ENCODE data around the gene GCM1.

Gene GCM1

GRCh38 chr6:53104916-53105315 is 43.7 kb downstream of the GCM1 start:
- DNase-seq (ENCODE audit: low read depth in 2 of 2) = no peak

- DNase-seq (ENCODE audit: low read depth in 2 of 2) = no peak
These were observed 44.5 kb downstream of the GCM1 start for GRCh38 chr6:53103993-53104675.

- DNase-seq (ENCODE audit: low read depth in 2 of 2) = no peak
These were observed 47.6 kb downstream of the GCM1 start for GRCh38 chr6:53101006-53101405.

GRCh38 chr6:53100561-53100960 is 48.1 kb downstream of the GCM1 start:
- DNase-seq (ENCODE audit: low read depth in 2 of 2) = no peak

- DNase-seq (ENCODE audit: low read depth in 2 of 2) = no peak
These were observed 52.9 kb downstream of the GCM1 start for GRCh38 chr6:53095716-53096115.

GRCh38 chr6:53095270-53095669 is 53.4 kb downstream of the GCM1 start:
- no peak for DNase-seq (ENCODE audit: low read depth in 2 of 2)

GRCh38 chr6:53090576-53090975 is 58.1 kb downstream of the GCM1 start:
- no peak for DNase-seq (ENCODE audit: low read depth in 2 of 2)

- DNase-seq (ENCODE audit: low read depth in 2 of 2) = no peak
These were observed 58.7 kb downstream of the GCM1 start for GRCh38 chr6:53089948-53090347.

GRCh38 chr6:53086302-53086701 is 62.3 kb downstream of the GCM1 start:
- no peak for DNase-seq (ENCODE audit: low read depth in 2 of 2)

- no peak for DNase-seq (ENCODE audit: low read depth in 2 of 2)
These were observed 67.8 kb downstream of the GCM1 start for GRCh38 chr6:53080813-53081212.
